ENCODE results near the gene PNLIPRP2.

Gene PNLIPRP2

GRCh38 chr10:116657863-116658551 is 37.3 kb downstream of the PNLIPRP2 start:
- DNase-seq, result no peak

GRCh38 chr10:116659049-116659670 is 38.4 kb downstream of the PNLIPRP2 start:
- DNase-seq, result no peak

- no peak for DNase-seq
Measured at GRCh38 chr10:116660860-116661259, 40.1 kb downstream of the PNLIPRP2 start.

GRCh38 chr10:116663342-116663741 is 42.6 kb downstream of the PNLIPRP2 start:
- DNase-seq, result no peak

- no peak for DNase-seq
Measured at GRCh38 chr10:116664631-116665030, 43.9 kb downstream of the PNLIPRP2 start.

- DNase-seq, result no peak
Measured at GRCh38 chr10:116665541-116666125, 44.9 kb downstream of the PNLIPRP2 start.

- DNase-seq, result no peak
Measured at GRCh38 chr10:116667484-116667883, 46.7 kb downstream of the PNLIPRP2 start.

- DNase-seq, result no peak
Measured at GRCh38 chr10:116668018-116668417, 47.3 kb downstream of the PNLIPRP2 start.

GRCh38 chr10:116668446-116668845 is 47.7 kb downstream of the PNLIPRP2 start:
- no peak for DNase-seq

- no peak for DNase-seq
Measured at GRCh38 chr10:116669080-116669479, 48.3 kb downstream of the PNLIPRP2 start.

- DNase-seq, result no peak
Measured at GRCh38 chr10:116669832-116670644, 49.3 kb downstream of the PNLIPRP2 start.

GRCh38 chr10:116670706-116671105 is 50.0 kb downstream of the PNLIPRP2 start:
- no peak for DNase-seq

GRCh38 chr10:116671274-116671926 is 50.6 kb downstream of the PNLIPRP2 start:
- DNase-seq, result no peak

- DNase-seq, result no peak
Measured at GRCh38 chr10:116672891-116673290, 52.1 kb downstream of the PNLIPRP2 start.

GRCh38 chr10:116673866-116674265 is 53.1 kb downstream of the PNLIPRP2 start:
- no peak for DNase-seq

GRCh38 chr10:116674901-116675423 is 54.2 kb downstream of the PNLIPRP2 start:
- DNase-seq, result no peak

- peak; percentile 68 to 83 for DNase-seq
Measured at GRCh38 chr10:116676118-116676517, 55.4 kb downstream of the PNLIPRP2 start.

GRCh38 chr10:116676633-116677032 is 55.9 kb downstream of the PNLIPRP2 start:
- DNase-seq, result no peak

- DNase-seq, result no peak
Measured at GRCh38 chr10:116679351-116679750, 58.6 kb downstream of the PNLIPRP2 start.

GRCh38 chr10:116683166-116683565 is 62.4 kb downstream of the PNLIPRP2 start:
- DNase-seq, result no peak

GRCh38 chr10:116683821-116684220 is 63.1 kb downstream of the PNLIPRP2 start:
- DNase-seq, result no peak

- DNase-seq, result no peak
Measured at GRCh38 chr10:116684781-116685180, 64.0 kb downstream of the PNLIPRP2 start.

GRCh38 chr10:116685807-116686206 is 65.1 kb downstream of the PNLIPRP2 start:
- no peak for DNase-seq
